Neural progenitor cell (in vitro differentiated cells): ENCODE data around the gene RMND5A. TPM values are rescaled to one million over a fixed set of nuclear protein-coding genes. Genes with fewer than 3 reads are reported as not detected.

Experiments used
- DNase-seq: peaks from one replicate; pipeline ENCODE4 v3.0.0-alpha.2; 2016; ENCODE audit warnings: low spot score
- H2AFZ ChIP-seq: fragments of 200-600 bp; sonication (generic); replicated peaks from 2 replicates; pipeline ENCODE4 v1.6.1; 2016; ENCODE audit warnings: antibody characterized with exemption
- H3F3A ChIP-seq: fragments of 200-600 bp; sonication (generic); 2 replicates; pipeline ENCODE4 v1.6.1; 2016; ENCODE audit warnings: antibody characterized with exemption, low read depth
- H3K27ac ChIP-seq: fragments of 200-600 bp; sonication (generic); 2 replicates; pipeline ENCODE4 v1.5.1; 2016; ENCODE audit warnings: mild to moderate bottlenecking
- H3K27me3 ChIP-seq: fragments of 200-600 bp; sonication (generic); 2 replicates; pipeline ENCODE4 v1.6.1; 2016; ENCODE audit warnings: mild to moderate bottlenecking, moderate library complexity
- H3K36me3 ChIP-seq: fragments of 200-600 bp; sonication (generic); 2 replicates; pipeline ENCODE4 v1.5.1; 2016
- H3K4me1 ChIP-seq: fragments of 200-600 bp; sonication (generic); 2 replicates; pipeline ENCODE4 v1.6.1; 2016; ENCODE audit warnings: mixed run types
- H3K4me2 ChIP-seq: fragments of 200-600 bp; sonication (generic); 2 replicates; pipeline ENCODE4 v1.6.1; 2016
- H3K4me3 ChIP-seq: fragments of 200-600 bp; sonication (generic); 2 replicates; pipeline ENCODE4 v1.5.1; 2016
- H3K79me2 ChIP-seq: fragments of 200-600 bp; sonication (generic); 2 replicates; pipeline ENCODE4 v1.6.1; 2016; ENCODE audit warnings: low read depth
- H3K9ac ChIP-seq: fragments of 200-600 bp; sonication (generic); 2 replicates; pipeline ENCODE4 v1.6.1; 2016
- H3K9me3 ChIP-seq: fragments of 200-600 bp; sonication (generic); 2 replicates; pipeline ENCODE4 v1.5.1; 2016; ENCODE audit warnings: low read depth
- H4K20me1 ChIP-seq: fragments of 200-600 bp; sonication (generic); 2 replicates; pipeline ENCODE4 v1.6.1; 2016; ENCODE audit warnings: low read depth
- H3K27ac Mint-ChIP-seq: 3 replicates; pipeline ENCODE4 v1.8.0; 2021; ENCODE audit warnings: mixed read lengths
- H3K27me3 Mint-ChIP-seq: 2 replicates; pipeline ENCODE4 v1.8.0; 2022; ENCODE audit warnings: low read depth, mild to moderate bottlenecking, inconsistent platforms, moderate library complexity, mixed read lengths; ENCODE audit not compliant: insufficient read depth
- H3K36me3 Mint-ChIP-seq: 3 replicates; pipeline ENCODE4 v1.8.0; 2021; ENCODE audit warnings: mixed read lengths
- H3K4me1 Mint-ChIP-seq: 3 replicates; pipeline ENCODE4 v1.8.0; 2021; ENCODE audit warnings: mixed read lengths
- H3K4me3 Mint-ChIP-seq: 3 replicates; pipeline ENCODE4 v1.8.0; 2021; ENCODE audit warnings: mild to moderate bottlenecking, moderate library complexity, mixed read lengths
- H3K9me3 Mint-ChIP-seq: 3 replicates; pipeline ENCODE4 v1.8.0; 2020; ENCODE audit warnings: mixed read lengths
- EZH2 ChIP-seq: fragments of 200-600 bp; sonication (generic); IDR thresholded peaks from 2 replicates; pipeline ENCODE4 v1.6.1; 2017; ENCODE audit warnings: antibody characterized with exemption, mild to moderate bottlenecking, moderate library complexity
- EZH2phosphoT487 ChIP-seq: fragments of 200-600 bp; sonication (generic); IDR thresholded peaks from 2 replicates; pipeline ENCODE4 v1.6.1; 2017; ENCODE audit warnings: antibody characterized with exemption
- total RNA-seq: library from RNA; depleted of rRNA; stranded (reverse); fragments of >200 nt; gene quantifications from 2 replicates; pipeline ENCODE4 v1.2.3, GENCODE V29; 2015; ENCODE audit warnings: low replicate concordance
- TF ChIP-seq, protein P1 (sequence below): fragments of 200-600 bp; sonication (generic); IDR thresholded peaks from 2 replicates; pipeline ENCODE4 v1.5.1; 2017; ENCODE audit warnings: antibody characterized with exemption, mild to moderate bottlenecking

RMND5A gene
- total RNA-seq, 1 donor from 2014 or later: 107 TPM

DNA sequence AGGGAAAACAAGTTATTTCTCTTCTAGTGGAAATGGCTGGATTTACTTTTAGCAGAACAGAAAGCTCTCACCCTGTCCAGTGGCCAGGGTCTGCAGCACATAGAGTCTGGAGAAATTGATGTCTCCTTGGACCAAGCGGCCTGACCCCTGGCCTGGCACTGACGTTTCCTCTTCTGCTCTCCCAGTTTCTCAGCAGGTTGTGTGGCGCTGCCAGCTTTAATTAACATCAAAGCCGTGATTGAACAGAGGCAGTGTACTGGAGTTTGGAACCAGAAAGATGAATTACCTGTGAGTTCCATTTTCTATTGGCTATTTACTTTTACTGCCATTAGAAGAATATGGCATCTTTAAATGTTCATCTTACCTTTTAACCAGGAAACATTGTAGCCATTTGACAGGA, 49.7 kb downstream of the RMND5A start:
- H3K9me3 Mint-ChIP-seq: no peaks in the 10 kb centered on the region

GRCh38 chr2:86770816-86771301, 50.8 kb downstream of the RMND5A start:
- H3K27ac ChIP-seq: no peak overlapping the region
- TF ChIP-seq, protein P1, sequence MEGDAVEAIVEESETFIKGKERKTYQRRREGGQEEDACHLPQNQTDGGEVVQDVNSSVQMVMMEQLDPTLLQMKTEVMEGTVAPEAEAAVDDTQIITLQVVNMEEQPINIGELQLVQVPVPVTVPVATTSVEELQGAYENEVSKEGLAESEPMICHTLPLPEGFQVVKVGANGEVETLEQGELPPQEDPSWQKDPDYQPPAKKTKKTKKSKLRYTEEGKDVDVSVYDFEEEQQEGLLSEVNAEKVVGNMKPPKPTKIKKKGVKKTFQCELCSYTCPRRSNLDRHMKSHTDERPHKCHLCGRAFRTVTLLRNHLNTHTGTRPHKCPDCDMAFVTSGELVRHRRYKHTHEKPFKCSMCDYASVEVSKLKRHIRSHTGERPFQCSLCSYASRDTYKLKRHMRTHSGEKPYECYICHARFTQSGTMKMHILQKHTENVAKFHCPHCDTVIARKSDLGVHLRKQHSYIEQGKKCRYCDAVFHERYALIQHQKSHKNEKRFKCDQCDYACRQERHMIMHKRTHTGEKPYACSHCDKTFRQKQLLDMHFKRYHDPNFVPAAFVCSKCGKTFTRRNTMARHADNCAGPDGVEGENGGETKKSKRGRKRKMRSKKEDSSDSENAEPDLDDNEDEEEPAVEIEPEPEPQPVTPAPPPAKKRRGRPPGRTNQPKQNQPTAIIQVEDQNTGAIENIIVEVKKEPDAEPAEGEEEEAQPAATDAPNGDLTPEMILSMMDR: no peak
- TF ChIP-seq EZH2phosphoT487 (no peak), EZH2 (no peak)
- Mint-ChIP-seq H3K36me3 (peaks cover 16% of the 10 kb centered on the region), H3K27ac (no peak overlapping the region), H3K9me3 (no peaks in the 10 kb centered on the region), H3K27me3 (no peaks in the 10 kb centered on the region), H3K4me1 (peaks cover 12% of the 10 kb centered on the region), H3K4me3 (no peak overlapping the region)
- peaks cover 30% of the 10 kb centered on the region for H4K20me1 ChIP-seq
- H3K36me3 ChIP-seq: peaks cover 21% of the 10 kb centered on the region
- H3K79me2 ChIP-seq: no peaks in the 10 kb centered on the region
- H3K4me2 ChIP-seq: no peak overlapping the region
- DNase-seq: no peak
- H3K27me3 ChIP-seq: no peaks in the 10 kb centered on the region
- no peak overlapping the region for H3K9ac ChIP-seq
- no peak overlapping the region for H2AFZ ChIP-seq
- H3F3A ChIP-seq: no peaks in the 10 kb centered on the region
- H3K4me1 ChIP-seq: peaks cover 23% of the 10 kb centered on the region
- no peak overlapping the region for H3K4me3 ChIP-seq
- no peaks in the 10 kb centered on the region for H3K9me3 ChIP-seq

More for the DNA sequence above, 49.7 kb downstream of the RMND5A start:
- Histone ChIP-seq H3K9me3 (no peaks in the 10 kb centered on the region), H3F3A (no peaks in the 10 kb centered on the region), H3K9ac (no peak overlapping the region), H3K36me3 (peaks cover 21% of the 10 kb centered on the region), H3K4me3 (no peak overlapping the region), H3K79me2 (peaks cover 5% of the 10 kb centered on the region), H3K27me3 (no peaks in the 10 kb centered on the region), H3K4me2 (no peak overlapping the region), H3K27ac (no peak overlapping the region), H4K20me1 (peaks cover 30% of the 10 kb centered on the region), H2AFZ (no peak overlapping the region), H3K4me1 (peaks cover 15% of the 10 kb centered on the region)
- H3K27me3 Mint-ChIP-seq: no peaks in the 10 kb centered on the region
- no peak overlapping the region for H3K4me3 Mint-ChIP-seq
- H3K36me3 Mint-ChIP-seq: peaks cover 16% of the 10 kb centered on the region
- H3K4me1 Mint-ChIP-seq: peaks cover 6% of the 10 kb centered on the region
- H3K27ac Mint-ChIP-seq: no peak overlapping the region
- TF ChIP-seq, protein P1: no peak
- TF ChIP-seq EZH2 (no peak), EZH2phosphoT487 (no peak)
- no peak for DNase-seq

- H3K4me2 ChIP-seq: no peak overlapping the region
- DNase-seq: no peak
- H3K4me3 ChIP-seq: no peak overlapping the region
- H3K9ac ChIP-seq: no peak overlapping the region
- H3K27me3 Mint-ChIP-seq: no peaks in the 10 kb centered on the region
- no peak overlapping the region for H3K4me3 Mint-ChIP-seq
- H3K9me3 ChIP-seq: no peaks in the 10 kb centered on the region
- no peaks in the 10 kb centered on the region for H3K9me3 Mint-ChIP-seq
- H3K27me3 ChIP-seq: no peaks in the 10 kb centered on the region
- no peaks in the 10 kb centered on the region for H3F3A ChIP-seq
- TF ChIP-seq, protein P1: no peak
- no peak for TF ChIP-seq EZH2phosphoT487
- no peak for TF ChIP-seq EZH2
- H3K36me3 Mint-ChIP-seq: peaks cover 13% of the 10 kb centered on the region
- H3K27ac Mint-ChIP-seq: no peak overlapping the region
- peaks cover 34% of the 10 kb centered on the region for H4K20me1 ChIP-seq
- no peaks in the 10 kb centered on the region for H3K79me2 ChIP-seq
- H3K4me1 Mint-ChIP-seq: peaks cover 16% of the 10 kb centered on the region
- H3K4me1 ChIP-seq: peaks cover 28% of the 10 kb centered on the region
- H3K27ac ChIP-seq: no peak overlapping the region
- no peak overlapping the region for H2AFZ ChIP-seq
- peaks cover 13% of the 10 kb centered on the region for H3K36me3 ChIP-seq
These were observed 52.5 kb downstream of the RMND5A start for GRCh38 chr2:86772611-86773010.
